Esophagus squamous epithelium (tissue), 4 donors: Measurements from ENCODE around the gene HOXB5.

Experiments
- POLR2A ChIP-seq, 4 donors: fragments of 450-650 bp; IDR thresholded peaks; one replicate each; pipeline ENCODE4 v1.6.1; 2017; ENCODE audit warnings: antibody characterized with exemption in 4 of 4, mild to moderate bottlenecking in 4 of 4, moderate library complexity in 3 of 4
- TF ChIP-seq, protein P1 (sequence below), 6 experiments: fragments of 450-650 bp in 4 of 6; fragments of 200-600 bp in 2 of 6; sonication (generic) in 2 of 6; IDR thresholded peaks; one replicate each; pipeline ENCODE4 v1.5.1; 2016 to 2019; ENCODE audit warnings: antibody characterized with exemption in 6 of 6, mild to moderate bottlenecking in 4 of 6, moderate library complexity in 4 of 6

DNA sequence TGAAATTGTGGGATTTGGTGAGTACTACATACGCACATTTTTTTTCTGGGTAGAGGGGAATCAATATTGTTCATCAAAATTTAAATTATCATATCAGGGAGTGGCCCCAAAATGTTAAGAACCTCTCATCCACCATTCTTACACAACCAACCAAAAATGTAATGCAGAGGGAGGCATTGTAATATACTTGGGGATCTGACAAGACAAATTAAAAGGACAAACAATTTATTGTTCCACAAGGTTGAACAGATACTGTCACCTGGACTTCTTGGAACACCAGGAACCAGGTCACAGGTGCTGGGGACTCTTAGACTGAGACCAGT is 47.2 kb upstream of the HOXB5 start:
- no peak for TF ChIP-seq POLR2A (IDR thresholded peaks at IDR 0.05)
- TF ChIP-seq, protein P1, sequence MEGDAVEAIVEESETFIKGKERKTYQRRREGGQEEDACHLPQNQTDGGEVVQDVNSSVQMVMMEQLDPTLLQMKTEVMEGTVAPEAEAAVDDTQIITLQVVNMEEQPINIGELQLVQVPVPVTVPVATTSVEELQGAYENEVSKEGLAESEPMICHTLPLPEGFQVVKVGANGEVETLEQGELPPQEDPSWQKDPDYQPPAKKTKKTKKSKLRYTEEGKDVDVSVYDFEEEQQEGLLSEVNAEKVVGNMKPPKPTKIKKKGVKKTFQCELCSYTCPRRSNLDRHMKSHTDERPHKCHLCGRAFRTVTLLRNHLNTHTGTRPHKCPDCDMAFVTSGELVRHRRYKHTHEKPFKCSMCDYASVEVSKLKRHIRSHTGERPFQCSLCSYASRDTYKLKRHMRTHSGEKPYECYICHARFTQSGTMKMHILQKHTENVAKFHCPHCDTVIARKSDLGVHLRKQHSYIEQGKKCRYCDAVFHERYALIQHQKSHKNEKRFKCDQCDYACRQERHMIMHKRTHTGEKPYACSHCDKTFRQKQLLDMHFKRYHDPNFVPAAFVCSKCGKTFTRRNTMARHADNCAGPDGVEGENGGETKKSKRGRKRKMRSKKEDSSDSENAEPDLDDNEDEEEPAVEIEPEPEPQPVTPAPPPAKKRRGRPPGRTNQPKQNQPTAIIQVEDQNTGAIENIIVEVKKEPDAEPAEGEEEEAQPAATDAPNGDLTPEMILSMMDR (IDR thresholded peaks at IDR 0.05) = no peak
